ENCODE data around the gene FUCA1. TPM values are rescaled to one million over a fixed set of nuclear protein-coding genes. Genes with fewer than 3 reads are reported as not detected.

FUCA1 gene
- total and polyA plus RNA-seq, 10 of the 15 experiments (the other 5 are each of a cell fraction or from before 2014, with no cell fraction given), result 33.3 to 117 (median 52.6) TPM

DNA sequence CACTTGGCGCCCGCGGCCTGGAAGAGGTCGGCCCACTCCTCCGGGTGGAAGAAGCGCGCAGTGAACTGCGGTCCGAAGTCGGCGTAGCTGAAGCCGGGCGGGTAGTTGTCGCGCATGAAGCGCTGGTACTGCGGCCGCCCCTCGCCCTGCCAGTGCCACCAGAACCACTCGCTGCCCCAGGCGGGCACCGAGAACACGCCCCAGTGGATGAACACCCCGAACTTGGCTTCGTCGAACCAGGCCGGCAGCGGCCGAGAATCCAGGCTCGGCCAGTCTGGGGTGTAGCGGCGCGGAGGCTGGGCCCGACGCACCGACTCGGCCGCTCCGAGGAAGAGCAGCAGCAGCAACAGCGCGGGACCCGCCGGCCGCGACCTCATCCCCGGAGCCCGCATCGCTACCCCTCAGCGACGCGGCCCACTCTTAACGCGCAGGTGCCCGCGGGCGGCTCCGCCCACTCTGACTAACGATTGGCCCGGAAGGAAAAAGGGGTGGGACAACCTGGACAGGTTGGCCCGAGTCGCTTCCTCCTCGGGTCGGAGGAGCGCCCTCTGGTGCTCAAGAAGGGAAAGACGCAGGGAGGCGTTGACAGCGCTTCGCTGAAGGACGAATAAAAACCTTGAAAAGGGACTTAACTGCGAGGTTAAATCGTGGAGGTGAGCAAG is at the start of gene FUCA1 (continued):
- TF ChIP-seq, protein P1, sequence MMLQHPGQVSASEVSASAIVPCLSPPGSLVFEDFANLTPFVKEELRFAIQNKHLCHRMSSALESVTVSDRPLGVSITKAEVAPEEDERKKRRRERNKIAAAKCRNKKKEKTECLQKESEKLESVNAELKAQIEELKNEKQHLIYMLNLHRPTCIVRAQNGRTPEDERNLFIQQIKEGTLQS (IDR thresholded peaks at IDR 0.05; ENCODE audit: borderline replicate concordance, extremely low read depth, low read depth, low read length), result no peak
- TF ChIP-seq RUNX3 (IDR thresholded peaks at IDR 0.05; ENCODE audit: low read length) (no peak), SUZ12 (IDR thresholded peaks at IDR 0.05; ENCODE audit: unreplicated experiment) (no peak), MYC (IDR thresholded peaks at IDR 0.05; ENCODE audit: insufficient read depth, insufficient read length, insufficient replicate concordance, low read length, severe bottlenecking) (no peak), NBN (IDR thresholded peaks at IDR 0.05) (no peak), IKZF1 (conservative IDR thresholded peaks at IDR 0.05) (peak; percentile 69), NRF1 (conservative IDR thresholded peaks at IDR 0.05; ENCODE audit: low read depth, low read length) (peak; percentile 44), RAD21 (IDR thresholded peaks at IDR 0.05; ENCODE audit: insufficient read depth, low read depth, low read length) (peak; percentile 68), NFYA (IDR thresholded peaks at IDR 0.05; ENCODE audit: borderline replicate concordance, low read depth, low read length) (no peak), FOS (IDR thresholded peaks at IDR 0.05; ENCODE audit: borderline replicate concordance, extremely low read depth, insufficient read length) (no peak), PAX5 (IDR thresholded peaks at IDR 0.05; ENCODE audit: borderline replicate concordance, low read depth, low read length) (no peak), GATAD2B (conservative IDR thresholded peaks at IDR 0.05; ENCODE audit: low read depth) (peak; percentile 75; the same call in 1 of the 2 replicates), EP300 (IDR thresholded peaks at IDR 0.05; ENCODE audit: borderline replicate concordance in 1 of 2, control insufficient read depth in 1 of 2, low read depth in 2 of 2, low read length in 2 of 2) (no peak), SUPT20H (IDR thresholded peaks at IDR 0.05; ENCODE audit: borderline replicate concordance, control insufficient read depth, low read depth, low read length) (no peak), SMAD1 (IDR thresholded peaks at IDR 0.05; ENCODE audit: low read depth, partially characterized antibody) (no peak), BCL11A (IDR thresholded peaks at IDR 0.05; ENCODE audit: low read depth, low read length) (no peak), JUNB (IDR thresholded peaks at IDR 0.05) (no peak)
- TF ChIP-seq, protein P2, sequence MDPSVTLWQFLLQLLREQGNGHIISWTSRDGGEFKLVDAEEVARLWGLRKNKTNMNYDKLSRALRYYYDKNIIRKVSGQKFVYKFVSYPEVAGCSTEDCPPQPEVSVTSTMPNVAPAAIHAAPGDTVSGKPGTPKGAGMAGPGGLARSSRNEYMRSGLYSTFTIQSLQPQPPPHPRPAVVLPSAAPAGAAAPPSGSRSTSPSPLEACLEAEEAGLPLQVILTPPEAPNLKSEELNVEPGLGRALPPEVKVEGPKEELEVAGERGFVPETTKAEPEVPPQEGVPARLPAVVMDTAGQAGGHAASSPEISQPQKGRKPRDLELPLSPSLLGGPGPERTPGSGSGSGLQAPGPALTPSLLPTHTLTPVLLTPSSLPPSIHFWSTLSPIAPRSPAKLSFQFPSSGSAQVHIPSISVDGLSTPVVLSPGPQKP (IDR thresholded peaks at IDR 0.05; ENCODE audit: low read depth, low read length), result no peak
- TF ChIP-seq, protein P3, sequence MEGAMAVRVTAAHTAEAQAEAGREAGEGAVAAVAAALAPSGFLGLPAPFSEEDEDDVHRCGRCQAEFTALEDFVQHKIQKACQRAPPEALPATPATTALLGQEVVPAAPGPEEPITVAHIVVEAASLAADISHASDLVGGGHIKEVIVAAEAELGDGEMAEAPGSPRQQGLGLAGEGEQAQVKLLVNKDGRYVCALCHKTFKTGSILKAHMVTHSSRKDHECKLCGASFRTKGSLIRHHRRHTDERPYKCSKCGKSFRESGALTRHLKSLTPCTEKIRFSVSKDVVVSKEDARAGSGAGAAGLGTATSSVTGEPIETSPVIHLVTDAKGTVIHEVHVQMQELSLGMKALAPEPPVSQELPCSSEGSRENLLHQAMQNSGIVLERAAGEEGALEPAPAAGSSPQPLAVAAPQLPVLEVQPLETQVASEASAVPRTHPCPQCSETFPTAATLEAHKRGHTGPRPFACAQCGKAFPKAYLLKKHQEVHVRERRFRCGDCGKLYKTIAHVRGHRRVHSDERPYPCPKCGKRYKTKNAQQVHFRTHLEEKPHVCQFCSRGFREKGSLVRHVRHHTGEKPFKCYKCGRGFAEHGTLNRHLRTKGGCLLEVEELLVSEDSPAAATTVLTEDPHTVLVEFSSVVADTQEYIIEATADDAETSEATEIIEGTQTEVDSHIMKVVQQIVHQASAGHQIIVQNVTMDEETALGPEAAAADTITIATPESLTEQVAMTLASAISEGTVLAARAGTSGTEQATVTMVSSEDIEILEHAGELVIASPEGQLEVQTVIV (IDR thresholded peaks at IDR 0.05; ENCODE audit: borderline replicate concordance, partially characterized antibody), result no peak
- TF ChIP-seq, protein P4, sequence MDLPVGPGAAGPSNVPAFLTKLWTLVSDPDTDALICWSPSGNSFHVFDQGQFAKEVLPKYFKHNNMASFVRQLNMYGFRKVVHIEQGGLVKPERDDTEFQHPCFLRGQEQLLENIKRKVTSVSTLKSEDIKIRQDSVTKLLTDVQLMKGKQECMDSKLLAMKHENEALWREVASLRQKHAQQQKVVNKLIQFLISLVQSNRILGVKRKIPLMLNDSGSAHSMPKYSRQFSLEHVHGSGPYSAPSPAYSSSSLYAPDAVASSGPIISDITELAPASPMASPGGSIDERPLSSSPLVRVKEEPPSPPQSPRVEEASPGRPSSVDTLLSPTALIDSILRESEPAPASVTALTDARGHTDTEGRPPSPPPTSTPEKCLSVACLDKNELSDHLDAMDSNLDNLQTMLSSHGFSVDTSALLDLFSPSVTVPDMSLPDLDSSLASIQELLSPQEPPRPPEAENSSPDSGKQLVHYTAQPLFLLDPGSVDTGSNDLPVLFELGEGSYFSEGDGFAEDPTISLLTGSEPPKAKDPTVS (IDR thresholded peaks at IDR 0.05; ENCODE audit: low read depth, low read length), result no peak
- TF ChIP-seq, protein P5, sequence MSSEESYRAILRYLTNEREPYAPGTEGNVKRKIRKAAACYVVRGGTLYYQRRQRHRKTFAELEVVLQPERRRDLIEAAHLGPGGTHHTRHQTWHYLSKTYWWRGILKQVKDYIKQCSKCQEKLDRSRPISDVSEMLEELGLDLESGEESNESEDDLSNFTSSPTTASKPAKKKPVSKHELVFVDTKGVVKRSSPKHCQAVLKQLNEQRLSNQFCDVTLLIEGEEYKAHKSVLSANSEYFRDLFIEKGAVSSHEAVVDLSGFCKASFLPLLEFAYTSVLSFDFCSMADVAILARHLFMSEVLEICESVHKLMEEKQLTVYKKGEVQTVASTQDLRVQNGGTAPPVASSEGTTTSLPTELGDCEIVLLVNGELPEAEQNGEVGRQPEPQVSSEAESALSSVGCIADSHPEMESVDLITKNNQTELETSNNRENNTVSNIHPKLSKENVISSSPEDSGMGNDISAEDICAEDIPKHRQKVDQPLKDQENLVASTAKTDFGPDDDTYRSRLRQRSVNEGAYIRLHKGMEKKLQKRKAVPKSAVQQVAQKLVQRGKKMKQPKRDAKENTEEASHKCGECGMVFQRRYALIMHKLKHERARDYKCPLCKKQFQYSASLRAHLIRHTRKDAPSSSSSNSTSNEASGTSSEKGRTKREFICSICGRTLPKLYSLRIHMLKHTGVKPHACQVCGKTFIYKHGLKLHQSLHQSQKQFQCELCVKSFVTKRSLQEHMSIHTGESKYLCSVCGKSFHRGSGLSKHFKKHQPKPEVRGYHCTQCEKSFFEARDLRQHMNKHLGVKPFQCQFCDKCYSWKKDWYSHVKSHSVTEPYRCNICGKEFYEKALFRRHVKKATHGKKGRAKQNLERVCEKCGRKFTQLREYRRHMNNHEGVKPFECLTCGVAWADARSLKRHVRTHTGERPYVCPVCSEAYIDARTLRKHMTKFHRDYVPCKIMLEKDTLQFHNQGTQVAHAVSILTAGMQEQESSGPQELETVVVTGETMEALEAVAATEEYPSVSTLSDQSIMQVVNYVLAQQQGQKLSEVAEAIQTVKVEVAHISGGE (CRISPR knock-in tag; IDR thresholded peaks at IDR 0.05), result no peak
